Uterus (tissue), 4 donors: ENCODE data around the gene AP3B1. TPM values are rescaled to one million over a fixed set of nuclear protein-coding genes. Genes with fewer than 3 reads are reported as not detected.

Source experiments
- DNase-seq, 2 donors: peaks; one replicate each; pipeline ENCODE4 v3.0.0-alpha.2; 2019 to 2020
- H3K27ac ChIP-seq, 2 donors: fragments of 200-600 bp; sonication (generic); 1 replicate in 1 of 2; 2 replicates in 1 of 2; pipeline ENCODE4 v1.5.1; 2016 to 2018
- H3K27me3 ChIP-seq, 2 donors: fragments of 200-600 bp; sonication (generic); one replicate each; pipeline ENCODE4 v1.5.1; 2018 to 2019; ENCODE audit warnings: control low read depth in 1 of 2
- H3K36me3 ChIP-seq, 2 donors: fragments of 200-600 bp; sonication (generic); one replicate each; pipeline ENCODE4 v1.5.1; 2019; ENCODE audit warnings: control low read depth in 1 of 2
- H3K4me1 ChIP-seq, 2 donors: fragments of 200-600 bp; sonication (generic); one replicate each; pipeline ENCODE4 v1.5.1; 2018 to 2019; ENCODE audit warnings: control low read depth in 1 of 2
- H3K4me3 ChIP-seq, 2 donors: fragments of 200-600 bp; sonication (generic); 1 replicate in 1 of 2; 2 replicates in 1 of 2; pipeline ENCODE4 v1.5.1; 2018 to 2019; ENCODE audit warnings: mild to moderate bottlenecking in 1 of 2
- H3K9me3 ChIP-seq, 2 donors: fragments of 200-600 bp; sonication (generic); one replicate each; pipeline ENCODE4 v1.5.1; 2019; ENCODE audit warnings: control low read depth in 1 of 2
- POLR2A ChIP-seq, 2 donors: fragments of 450-650 bp; IDR thresholded peaks; one replicate each; pipeline ENCODE4 v1.6.1; 2016; ENCODE audit warnings: antibody characterized with exemption in 2 of 2, mild to moderate bottlenecking in 1 of 2, moderate library complexity in 1 of 2
- intact Hi-C: fragments of 100-400 bp; cut with DNase I; formaldehyde crosslinking; loops from one replicate; pipeline ENCODE4 v1.15.1; 2023; ENCODE audit warnings: low total_unique reads
- total RNA-seq, 4 donors: library from RNA; depleted of rRNA in 3 of 4; stranded (reverse); fragments of >200 nt in 3 of 4; gene quantifications; one replicate each; pipeline versions ENCODE4 v1.1.0 to v1.2.4, GENCODE V29; 2014 to 2023
- TF ChIP-seq, protein P1 (sequence below), 4 experiments: fragments of 200-600 bp in 2 of 4; fragments of 450-650 bp in 2 of 4; sonication (generic) in 2 of 4; IDR thresholded peaks; one replicate each; pipeline ENCODE4 v1.5.1; 2016 to 2019; ENCODE audit warnings: antibody characterized with exemption in 4 of 4, mild to moderate bottlenecking in 2 of 4, moderate library complexity in 1 of 4
- donor health status: DM: yes; HTN: yes; CAD: no.

AP3B1 gene
- total RNA-seq, 4 donors from 2014 or later = 15.9 to 67.1 (median 33.4) TPM

DNA sequence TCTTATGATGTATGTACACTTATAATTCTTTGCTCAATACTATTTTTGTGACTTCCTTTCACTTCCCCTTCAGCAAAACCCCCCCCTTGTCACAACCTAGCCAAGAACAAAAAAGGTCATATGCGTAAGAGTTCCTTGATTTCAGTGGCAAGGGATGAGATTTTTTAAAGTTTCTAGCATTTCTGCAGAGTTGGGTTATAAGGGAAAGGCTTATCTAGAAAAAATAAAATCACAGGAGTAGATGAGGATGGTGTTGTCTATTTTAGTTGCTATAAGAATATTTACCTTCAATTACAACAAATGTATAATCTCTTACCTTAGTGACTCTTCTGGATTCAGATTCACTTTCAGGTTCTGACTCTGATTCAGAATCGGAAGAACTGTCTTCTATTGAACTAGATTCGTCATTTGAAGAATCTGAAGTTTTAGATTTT is 184.6 kb downstream of the AP3B1 start:
- no peak overlapping the region for H3K4me3 ChIP-seq
- no peak for DNase-seq
- H3K9me3 ChIP-seq = no peaks in the 10 kb centered on the region
- intact Hi-C loops = no loop called here
- no peaks in the 10 kb centered on the region for H3K27me3 ChIP-seq
- no peaks in the 10 kb centered on the region for H3K4me1 ChIP-seq
- H3K36me3 ChIP-seq = no peaks in the 10 kb centered on the region
- TF ChIP-seq, protein P1, sequence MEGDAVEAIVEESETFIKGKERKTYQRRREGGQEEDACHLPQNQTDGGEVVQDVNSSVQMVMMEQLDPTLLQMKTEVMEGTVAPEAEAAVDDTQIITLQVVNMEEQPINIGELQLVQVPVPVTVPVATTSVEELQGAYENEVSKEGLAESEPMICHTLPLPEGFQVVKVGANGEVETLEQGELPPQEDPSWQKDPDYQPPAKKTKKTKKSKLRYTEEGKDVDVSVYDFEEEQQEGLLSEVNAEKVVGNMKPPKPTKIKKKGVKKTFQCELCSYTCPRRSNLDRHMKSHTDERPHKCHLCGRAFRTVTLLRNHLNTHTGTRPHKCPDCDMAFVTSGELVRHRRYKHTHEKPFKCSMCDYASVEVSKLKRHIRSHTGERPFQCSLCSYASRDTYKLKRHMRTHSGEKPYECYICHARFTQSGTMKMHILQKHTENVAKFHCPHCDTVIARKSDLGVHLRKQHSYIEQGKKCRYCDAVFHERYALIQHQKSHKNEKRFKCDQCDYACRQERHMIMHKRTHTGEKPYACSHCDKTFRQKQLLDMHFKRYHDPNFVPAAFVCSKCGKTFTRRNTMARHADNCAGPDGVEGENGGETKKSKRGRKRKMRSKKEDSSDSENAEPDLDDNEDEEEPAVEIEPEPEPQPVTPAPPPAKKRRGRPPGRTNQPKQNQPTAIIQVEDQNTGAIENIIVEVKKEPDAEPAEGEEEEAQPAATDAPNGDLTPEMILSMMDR (IDR thresholded peaks at IDR 0.05) = no peak
- no peak for TF ChIP-seq POLR2A (IDR thresholded peaks at IDR 0.05)
- no peak overlapping the region for H3K27ac ChIP-seq

DNA sequence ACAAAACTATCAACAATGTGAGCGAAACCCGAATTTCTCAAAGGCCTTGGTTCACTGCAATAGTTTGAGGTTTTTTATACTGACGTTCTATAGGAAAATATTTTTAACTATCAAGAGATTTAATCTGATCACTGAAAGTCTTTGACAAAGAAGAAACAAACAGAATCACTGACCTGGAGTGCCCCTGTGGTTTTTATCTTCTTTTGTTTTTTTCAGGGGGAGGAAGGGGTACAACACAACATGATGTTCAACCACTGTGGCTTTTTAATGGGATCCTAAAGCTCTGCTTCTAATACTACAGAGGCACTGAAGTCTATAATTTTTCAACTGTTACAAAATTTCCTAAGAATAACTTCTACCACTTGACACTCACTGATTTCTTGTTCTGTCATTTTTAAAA is 185.9 kb downstream of the AP3B1 start:
- no peak for TF ChIP-seq POLR2A (IDR thresholded peaks at IDR 0.05)
- TF ChIP-seq, protein P1 (IDR thresholded peaks at IDR 0.05) = no peak
- Histone ChIP-seq H3K4me1 (no peaks in the 10 kb centered on the region), H3K4me3 (no peak overlapping the region), H3K36me3 (no peaks in the 10 kb centered on the region), H3K27me3 (no peaks in the 10 kb centered on the region), H3K9me3 (no peaks in the 10 kb centered on the region), H3K27ac (no peak overlapping the region)
- intact Hi-C loops = no loop called here
- DNase-seq = no peak

DNA sequence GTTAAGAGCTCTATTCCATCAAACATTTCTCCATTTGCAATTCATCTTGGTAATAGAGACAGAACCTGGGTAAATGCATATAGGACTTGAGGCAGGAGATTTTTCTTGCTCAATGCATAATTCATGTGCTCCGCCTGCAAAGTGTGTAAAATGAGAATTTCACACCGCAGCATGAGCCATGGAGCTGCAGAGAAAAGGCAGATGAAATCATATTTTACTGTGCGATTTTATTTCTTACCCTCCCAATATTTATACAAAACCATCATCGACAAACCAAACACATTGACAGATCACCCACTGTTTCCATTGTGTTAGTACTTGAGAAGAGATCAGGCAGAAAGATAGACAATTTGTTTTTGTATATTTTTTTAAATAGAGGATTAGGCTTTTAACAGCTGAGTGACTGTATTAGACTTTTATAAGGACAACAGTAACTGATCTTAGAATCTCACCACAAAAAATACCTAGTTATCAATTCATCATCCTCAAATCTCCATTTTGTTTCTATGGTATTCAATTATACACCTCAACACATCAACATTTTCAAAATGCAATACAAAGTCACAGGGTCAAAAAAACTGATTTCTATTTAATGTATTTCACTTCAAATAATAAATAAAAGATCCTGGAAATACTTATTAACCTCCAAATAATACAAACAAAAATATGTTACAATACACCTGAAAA is 191.1 kb downstream of the AP3B1 start:
- TF ChIP-seq, protein P1 (IDR thresholded peaks at IDR 0.05) = no peak
- no peak for TF ChIP-seq POLR2A (IDR thresholded peaks at IDR 0.05)
- DNase-seq = no peak
- Histone ChIP-seq H3K4me1 (no peaks in the 10 kb centered on the region), H3K36me3 (no peaks in the 10 kb centered on the region), H3K9me3 (no peaks in the 10 kb centered on the region), H3K27ac (no peak overlapping the region), H3K4me3 (no peak overlapping the region), H3K27me3 (no peaks in the 10 kb centered on the region)
- intact Hi-C loops = no loop called here

DNA sequence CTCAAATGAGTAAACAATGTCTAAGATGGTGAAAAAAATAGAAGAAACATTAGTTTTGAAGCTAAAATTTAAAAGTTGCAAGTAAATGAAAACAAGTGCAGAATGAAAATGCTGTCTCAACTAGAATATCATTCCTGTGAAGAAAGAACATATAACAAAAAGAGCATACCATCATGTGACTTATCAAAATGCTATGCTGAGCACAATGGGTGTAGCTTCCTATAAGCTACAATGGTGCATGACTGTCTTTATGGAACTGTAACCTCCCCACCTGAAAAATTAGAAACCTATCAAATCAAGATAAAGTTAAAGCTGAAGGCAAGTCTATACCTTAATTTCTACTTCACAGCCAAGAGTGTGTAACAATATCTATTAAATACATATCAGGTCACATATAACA is 192.0 kb downstream of the AP3B1 start:
- H3K36me3 ChIP-seq = no peaks in the 10 kb centered on the region
- H3K27me3 ChIP-seq = no peaks in the 10 kb centered on the region
- H3K4me1 ChIP-seq = no peaks in the 10 kb centered on the region
- no peak for DNase-seq
- no peak for TF ChIP-seq POLR2A (IDR thresholded peaks at IDR 0.05)
- TF ChIP-seq, protein P1 (IDR thresholded peaks at IDR 0.05) = no peak
- H3K4me3 ChIP-seq = no peak overlapping the region
- H3K27ac ChIP-seq = no peak overlapping the region
- intact Hi-C loops = no loop called here
- H3K9me3 ChIP-seq = no peaks in the 10 kb centered on the region

DNA sequence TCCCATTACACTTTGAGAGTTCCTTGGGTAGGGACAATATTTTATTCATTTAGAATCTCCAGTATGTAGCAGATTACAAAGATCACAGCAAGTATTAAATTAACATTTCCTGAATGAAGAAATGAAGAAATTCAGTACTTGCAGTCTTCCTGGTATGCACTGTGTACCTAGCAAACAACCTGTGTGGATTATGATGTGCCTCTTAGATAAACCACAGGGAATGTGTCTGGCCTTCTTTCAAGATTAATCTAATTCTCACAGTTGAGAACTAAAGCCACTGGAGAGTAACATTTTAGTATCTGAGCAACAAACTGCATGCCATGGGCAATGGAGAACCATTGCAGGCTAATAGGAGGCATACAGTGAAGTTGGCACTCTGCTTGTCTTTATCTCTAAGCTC is 199.4 kb downstream of the AP3B1 start:
- DNase-seq = no peak
- intact Hi-C loops = no loop called here
- H3K9me3 ChIP-seq = no peaks in the 10 kb centered on the region
- H3K4me1 ChIP-seq = no peaks in the 10 kb centered on the region
- no peak overlapping the region for H3K27ac ChIP-seq
- no peak overlapping the region for H3K4me3 ChIP-seq
- no peaks in the 10 kb centered on the region for H3K36me3 ChIP-seq
- no peak for TF ChIP-seq POLR2A (IDR thresholded peaks at IDR 0.05)
- TF ChIP-seq, protein P1 (IDR thresholded peaks at IDR 0.05) = no peak
- no peaks in the 10 kb centered on the region for H3K27me3 ChIP-seq
